Astrocyte (in vitro differentiated cells and primary cell): ENCODE measurements around the gene CLTRN.

ENCODE experiments used
- CTCF ChIP-seq: IDR thresholded peaks from 2 replicates; pipeline ENCODE4 v1.5.1; 2011; ENCODE audit warnings: low read depth, mild to moderate bottlenecking, inconsistent platforms, low read length, moderate library complexity; ENCODE audit not compliant: insufficient read depth
- EZH2 ChIP-seq: IDR thresholded peaks from 2 replicates; pipeline ENCODE4 v1.6.1; 2012; ENCODE audit warnings: mild to moderate bottlenecking, low read length, inconsistent platforms; ENCODE audit not compliant: insufficient read depth

- TF ChIP-seq CTCF = no peak
- no peak for TF ChIP-seq EZH2
These were observed 61.8 kb downstream of the CLTRN start for GRCh38 chrX:15602761-15603160.
